CD4-positive, alpha-beta T cell treated with Interleukin-17A for 4 hours (primary cell): ENCODE results near the gene MYO7B.

Source experiments
- DNase-seq: peaks from one replicate; pipeline ENCODE4 v3.0.0-alpha.2; 2020; ENCODE audit warnings: mixed read lengths

Gene MYO7B

GRCh38 chr2:127575185-127575765, 39.8 kb downstream of the MYO7B start:
- peak; percentile 14 for DNase-seq

DNA sequence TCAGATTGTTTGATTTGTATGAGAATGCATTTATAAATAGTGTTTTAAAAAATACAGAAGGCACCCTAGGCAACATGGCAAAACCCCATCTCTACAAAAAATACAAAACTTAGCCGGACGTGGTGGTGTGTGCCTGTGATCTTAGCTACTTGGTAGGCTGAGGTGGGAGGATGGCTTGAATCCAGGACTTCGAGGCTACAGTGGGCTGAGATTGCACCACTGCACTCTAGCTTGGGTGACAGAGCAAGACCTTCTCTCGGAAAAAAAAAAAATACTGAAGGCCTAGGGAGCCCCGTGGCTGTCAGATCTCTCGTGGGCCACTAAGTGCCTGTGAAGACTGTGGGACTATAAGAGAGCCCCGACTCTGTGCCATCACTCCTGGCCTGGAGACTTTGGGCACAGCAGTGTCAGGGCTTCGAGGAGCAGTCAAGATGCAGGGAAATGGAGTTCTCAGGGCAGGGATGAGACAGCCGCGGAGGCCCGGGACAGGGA, 40.5 kb downstream of the MYO7B start:
- DNase-seq, result no peak

GRCh38 chr2:127576433-127577207, 41.1 kb downstream of the MYO7B start:
- DNase-seq, result no peak

DNA sequence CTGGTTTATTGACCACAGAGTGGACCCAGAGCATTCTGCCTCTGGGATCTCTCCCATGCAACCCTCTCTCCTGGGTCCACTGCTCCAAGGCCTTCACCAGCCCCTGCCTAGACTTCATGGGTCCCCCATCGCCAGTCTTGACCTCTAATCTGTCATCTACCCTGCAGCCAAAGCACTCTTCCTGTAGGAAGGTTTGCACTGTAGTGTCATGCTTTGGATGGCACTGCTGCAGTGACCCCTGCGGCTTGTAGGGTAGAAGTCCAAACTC, 41.7 kb downstream of the MYO7B start:
- DNase-seq, result no peak

GRCh38 chr2:127577503-127577902, 42.0 kb downstream of the MYO7B start:
- no peak for DNase-seq

- DNase-seq, result no peak
Observed at GRCh38 chr2:127577973-127578372, 42.5 kb downstream of the MYO7B start.

DNA sequence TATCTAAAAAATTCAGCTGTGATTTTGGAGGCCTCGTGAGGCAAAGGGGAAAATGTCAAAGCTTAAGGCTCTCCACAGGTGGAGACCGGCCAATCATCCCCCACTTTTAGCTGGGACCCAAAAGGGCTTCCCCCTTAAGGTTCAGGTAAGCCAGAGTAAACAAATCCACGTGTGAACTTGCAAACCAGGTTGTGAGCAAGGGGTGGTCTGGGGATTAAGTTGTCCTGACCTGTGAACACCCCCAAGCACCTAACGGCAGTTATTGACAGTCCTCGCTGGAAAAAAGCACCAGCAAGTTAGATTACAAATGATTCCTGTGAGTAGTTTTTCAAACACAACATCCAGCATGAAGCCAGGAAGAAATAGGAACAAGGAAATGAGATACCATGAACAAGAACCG, 42.9 kb downstream of the MYO7B start:
- DNase-seq, result no peak

DNA sequence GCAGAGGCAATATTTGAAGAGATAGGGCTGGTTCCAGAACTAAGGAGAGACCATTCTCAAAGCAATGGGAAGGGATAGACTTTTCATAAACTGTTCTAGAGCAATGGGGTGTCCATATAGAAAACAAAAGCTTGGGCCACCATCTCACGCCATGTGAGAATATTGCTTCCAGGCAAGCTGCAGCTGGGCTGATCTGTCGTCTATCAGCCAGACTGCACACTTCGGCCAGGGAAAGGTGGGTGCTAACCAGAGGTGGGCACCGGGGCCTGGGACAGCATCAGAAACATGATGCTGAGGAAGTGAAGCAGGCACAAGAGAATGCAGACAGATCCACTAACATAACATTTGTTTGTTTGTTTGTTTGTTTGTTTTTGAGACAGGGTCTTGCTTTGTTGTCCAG, 43.7 kb downstream of the MYO7B start:
- no peak for DNase-seq

GRCh38 chr2:127580167-127581049, 44.9 kb downstream of the MYO7B start:
- DNase-seq, result no peak

DNA sequence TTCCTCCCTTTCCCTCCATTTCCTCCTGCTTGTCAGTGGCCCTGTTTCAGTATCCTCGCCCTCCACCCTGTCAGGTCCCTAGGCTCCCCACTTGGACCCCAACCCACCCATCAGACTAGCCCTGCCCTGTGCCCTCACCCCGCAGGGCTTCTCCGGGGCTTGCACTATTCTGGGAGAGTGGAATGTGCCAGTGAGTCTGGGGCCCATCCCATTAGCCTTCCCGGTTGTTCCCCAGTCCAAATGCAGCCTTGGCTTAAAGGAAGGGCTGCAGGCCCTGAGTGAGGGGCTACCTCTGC, 45.5 kb downstream of the MYO7B start:
- no peak for DNase-seq

- DNase-seq, result no peak
Observed at GRCh38 chr2:127581516-127582490, 46.3 kb downstream of the MYO7B start.

DNA sequence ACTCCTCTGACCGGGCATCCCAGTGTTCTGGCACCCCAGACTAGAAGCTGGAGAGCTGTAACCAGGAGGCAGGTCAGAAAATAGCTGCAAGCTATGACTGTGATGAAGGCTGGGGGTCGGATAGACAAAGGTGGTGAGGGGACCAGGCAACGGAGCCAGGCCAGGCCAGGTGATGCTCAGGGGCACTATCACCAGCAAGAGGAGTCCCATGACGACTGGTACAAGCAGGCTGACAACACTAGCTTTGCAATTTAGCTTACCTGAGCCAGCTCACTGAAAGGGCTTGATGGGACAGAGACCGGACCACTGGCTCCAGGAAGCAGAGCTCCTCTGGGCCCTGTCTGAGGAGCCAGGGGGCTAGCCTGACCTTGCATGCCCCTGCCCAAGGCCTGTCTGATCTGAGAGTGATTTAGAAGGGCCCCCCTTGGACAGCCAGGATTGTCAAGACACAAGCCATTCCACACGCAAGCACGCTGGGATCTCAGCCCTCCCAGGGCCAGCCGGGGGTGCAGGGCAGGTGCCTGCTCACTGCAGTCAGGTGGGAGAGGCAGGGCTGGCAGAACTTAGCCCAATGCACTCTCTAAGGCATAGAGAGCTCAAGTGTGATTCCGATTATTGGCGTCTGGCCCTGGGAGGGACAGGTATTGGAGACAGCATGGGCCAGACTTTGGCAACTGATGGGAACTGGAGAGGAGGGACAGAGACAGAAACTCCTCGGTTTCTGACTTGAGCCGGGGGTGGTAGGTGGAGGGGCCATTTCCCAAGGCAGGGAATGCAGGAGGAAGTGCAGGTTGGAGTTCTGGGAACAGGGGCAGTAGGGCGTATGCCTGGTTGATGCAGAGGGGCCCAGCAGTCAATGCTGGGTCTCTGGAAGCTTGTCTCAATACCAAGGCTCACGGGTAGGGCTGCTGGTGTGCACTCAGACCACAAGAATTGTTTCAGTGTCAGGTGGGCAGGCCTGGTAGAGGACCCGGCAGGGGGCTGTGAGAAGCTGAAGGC, 47.7 kb downstream of the MYO7B start:
- no peak for DNase-seq

DNA sequence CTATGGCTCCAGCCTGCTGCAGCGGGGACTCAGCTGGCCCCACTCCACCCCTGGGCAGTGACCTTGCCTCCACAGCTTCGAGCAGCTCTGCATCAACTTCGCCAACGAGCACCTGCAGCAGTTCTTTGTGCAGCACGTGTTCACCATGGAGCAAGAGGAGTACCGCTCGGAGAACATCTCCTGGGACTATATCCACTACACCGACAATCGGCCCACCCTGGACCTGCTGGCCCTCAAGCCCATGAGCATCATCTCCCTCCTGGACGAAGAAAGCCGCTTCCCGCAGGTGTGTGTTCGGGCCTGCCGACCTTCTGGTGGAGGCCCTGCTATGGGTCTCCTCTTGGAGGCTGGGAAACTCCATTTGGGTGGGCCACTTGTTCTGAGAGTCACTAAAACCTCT, 48.6 kb downstream of the MYO7B start:
- no peak for DNase-seq

DNA sequence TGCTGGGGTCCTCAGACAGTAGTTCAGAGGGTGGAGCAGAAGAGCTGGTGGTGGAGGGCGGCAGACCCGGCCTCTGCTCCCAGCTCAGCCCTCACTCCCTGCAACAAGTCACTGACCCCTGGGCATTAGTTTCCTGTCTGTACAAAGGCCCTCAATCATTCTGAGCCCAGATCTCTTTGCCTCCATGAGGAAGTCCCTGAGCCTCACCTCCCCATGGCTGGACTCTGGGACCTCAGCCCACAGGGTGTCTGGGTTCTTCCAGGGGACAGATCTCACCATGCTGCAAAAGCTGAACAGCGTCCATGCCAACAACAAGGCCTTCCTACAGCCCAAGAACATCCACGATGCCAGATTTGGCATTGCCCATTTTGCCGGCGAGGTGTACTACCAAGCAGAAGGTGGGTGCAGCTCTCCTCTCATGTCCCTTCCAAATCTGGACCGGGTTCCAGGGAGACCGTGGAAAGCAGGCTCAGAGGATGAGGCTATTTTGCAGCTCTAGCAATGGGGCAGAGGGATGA, 49.1 kb downstream of the MYO7B start:
- DNase-seq, result no peak

DNA sequence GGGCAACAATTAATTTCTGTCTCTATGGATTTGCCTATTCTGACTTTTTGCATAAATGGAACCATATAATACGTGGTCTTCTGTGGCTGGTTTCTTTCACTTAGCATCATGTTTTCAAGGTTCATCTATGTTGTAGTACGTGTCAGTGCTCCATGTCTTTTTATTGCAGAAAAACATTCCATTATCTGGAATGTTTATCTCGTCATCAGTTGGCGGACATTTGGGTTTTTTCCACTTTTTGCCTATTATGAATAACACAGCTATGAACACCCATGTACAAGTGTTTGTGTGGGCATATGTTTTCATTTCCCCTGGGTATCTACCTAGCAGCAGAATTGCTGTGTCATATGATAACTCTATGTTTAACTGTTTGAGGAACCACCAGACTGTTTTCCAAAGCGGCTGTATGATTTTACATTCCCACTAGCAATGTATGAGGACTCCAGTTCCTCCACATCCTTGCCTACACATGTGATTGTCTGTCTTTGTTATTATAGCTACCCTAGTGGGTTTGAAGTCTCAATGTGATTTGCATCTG, 49.9 kb downstream of the MYO7B start:
- DNase-seq, result no peak

- DNase-seq, result no peak
Observed at GRCh38 chr2:127586136-127586535, 50.7 kb downstream of the MYO7B start.

- DNase-seq, result no peak
Observed at GRCh38 chr2:127586746-127587295, 51.3 kb downstream of the MYO7B start.

GRCh38 chr2:127588241-127588640, 52.8 kb downstream of the MYO7B start:
- DNase-seq, result no peak

DNA sequence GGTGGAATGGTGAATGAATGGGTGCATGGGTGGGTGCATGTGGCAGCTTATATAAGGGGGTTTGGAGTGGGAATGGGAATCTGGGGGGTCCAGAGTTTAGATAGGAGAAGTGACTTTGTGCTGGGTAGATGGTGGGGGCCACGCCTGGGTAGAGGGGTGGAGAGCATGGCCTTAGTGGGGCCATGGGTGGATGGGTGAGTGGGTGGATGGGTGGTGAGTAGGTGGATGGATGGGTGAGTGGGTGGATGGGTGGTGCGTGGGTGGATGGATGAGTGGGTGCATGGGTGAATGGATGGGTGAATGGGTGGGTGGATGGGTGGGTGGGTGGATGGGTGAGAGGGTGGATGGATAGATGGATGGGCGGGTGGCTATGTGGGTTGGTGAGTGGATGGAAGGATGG, 53.9 kb downstream of the MYO7B start:
- no peak for DNase-seq

GRCh38 chr2:127589841-127590240, 54.4 kb downstream of the MYO7B start:
- DNase-seq, result no peak
